GM21529 (cell line): ENCODE data around the gene GNAT2.
"Not testable (repeated sequence)": the region's sequence is repeated elsewhere in the genome, so short reads cannot be mapped to it uniquely, and the experiment has no call there.

Experiments
- ATAC-seq: cut with Tn5 transposase; IDR thresholded peaks from one replicate; pipeline ENCODE4 v1.9.1; 2021; ENCODE audit not compliant: unreplicated experiment

The GNAT2 gene

DNA sequence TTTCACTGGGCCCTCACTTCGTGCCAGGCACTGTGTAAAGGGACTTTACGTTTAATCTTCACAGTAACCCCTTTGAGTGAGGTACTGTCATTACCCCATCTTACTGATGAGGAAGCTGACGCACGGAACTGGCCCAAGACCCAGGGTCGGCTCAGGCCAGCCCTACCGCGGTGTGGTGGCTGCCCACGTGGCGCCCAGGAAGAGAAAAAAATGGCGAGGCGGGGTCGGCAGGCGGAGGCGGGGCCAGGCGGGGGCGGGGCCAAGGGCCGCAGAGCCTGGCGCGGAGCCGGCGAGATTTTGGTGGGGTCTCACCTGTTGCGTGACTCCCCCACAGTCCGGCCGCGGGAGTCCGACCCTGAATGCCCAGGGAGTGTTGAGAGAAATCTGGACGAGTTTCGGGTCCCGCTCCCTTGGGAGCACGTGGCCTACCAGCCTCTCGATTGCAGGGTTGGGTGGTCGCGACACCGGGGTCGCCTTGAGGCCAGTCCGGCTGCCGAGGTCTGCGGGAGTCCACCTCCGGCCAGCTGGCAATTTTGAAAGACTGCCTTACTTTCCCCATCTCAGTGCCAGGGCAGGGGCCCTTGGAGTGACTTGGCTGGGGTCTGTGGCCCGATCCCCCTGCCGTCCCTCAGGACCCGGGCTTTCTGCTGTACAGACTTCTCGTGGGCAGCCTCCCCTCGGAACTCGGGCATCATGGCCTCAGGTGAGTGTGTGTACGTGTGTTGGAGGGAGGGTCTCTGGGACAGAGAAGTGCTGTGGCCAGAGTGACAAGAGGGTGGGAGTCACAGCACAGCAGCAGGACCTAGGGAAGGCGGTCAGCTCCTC, at the start of gene GNAT2, which contains the start of gene AMPD2:
GNAT2 (minus strand) TSS at position 41 of the 825 bp plus-strand sequence. CDS start 6,746 bp downstream, outside the sequence.
AMPD2 (plus strand) TSS at position 262 of the 825 bp plus-strand sequence. CDS start 1,339 bp downstream, outside the sequence.
- peak; percentile 44 for ATAC-seq

DNA sequence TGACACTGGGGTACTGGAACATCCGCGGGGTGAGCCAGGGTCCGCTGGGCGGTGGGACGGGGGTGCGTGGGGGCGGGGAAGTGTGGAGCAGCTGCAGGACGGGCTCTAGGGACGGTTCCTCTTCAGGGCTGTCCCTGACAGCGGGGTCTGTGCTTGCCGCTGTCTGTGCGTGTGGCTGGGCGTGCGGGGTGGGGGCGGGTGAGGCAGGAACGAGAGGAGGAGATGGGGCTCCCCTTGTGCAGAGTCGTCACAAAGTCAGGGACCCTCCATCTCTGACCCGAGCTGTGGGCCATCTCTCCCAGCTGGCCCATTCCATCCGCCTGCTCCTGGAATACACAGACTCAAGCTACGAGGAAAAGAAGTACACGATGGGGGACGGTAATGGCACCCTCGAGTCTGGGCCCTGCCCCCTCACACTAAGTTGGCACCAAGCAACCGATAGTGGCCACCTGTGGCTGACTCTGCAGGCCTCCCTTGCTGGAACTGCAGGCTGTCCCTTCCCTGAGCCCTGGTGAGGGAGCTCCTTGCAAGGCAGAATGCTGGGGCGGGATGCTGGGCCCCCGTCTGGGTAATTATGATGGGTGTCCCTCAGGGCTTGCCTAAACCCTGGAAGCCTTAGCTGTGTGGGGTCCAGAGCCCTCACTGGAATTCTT, 48.8 kb upstream of the GNAT2 start:
- ATAC-seq: no peak

DNA sequence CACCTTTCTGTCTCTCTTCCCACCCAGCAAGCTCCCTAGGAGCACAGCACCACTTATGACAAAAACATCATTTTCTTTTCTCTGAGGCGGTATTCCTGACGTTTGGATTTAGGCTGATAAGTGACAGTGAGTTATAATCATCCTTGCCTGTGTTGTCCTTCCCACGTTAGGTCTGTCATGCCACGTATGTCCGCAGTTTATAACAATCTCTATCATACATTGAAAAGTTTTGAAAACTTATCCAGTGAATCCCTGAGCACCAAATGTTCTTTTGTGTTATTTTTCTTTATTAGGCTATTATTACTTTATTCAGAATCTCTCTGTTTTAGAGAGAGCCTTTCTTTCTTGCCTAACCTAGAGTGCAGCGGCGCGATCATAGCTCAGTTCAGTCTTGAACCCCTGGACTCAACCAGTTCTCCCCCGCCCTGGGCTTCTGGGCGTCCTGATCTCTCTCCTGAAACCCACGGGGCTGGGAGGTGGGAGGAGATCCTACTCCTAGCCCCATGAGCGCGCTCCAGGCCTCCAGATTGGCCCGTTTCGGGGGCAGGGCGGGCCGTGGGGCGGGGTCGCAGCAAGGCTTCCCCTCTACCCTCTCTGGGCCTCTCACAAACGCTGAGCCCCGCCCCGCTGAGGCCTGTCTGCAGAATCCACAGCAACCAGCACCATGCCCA, 48.2 kb upstream of the GNAT2 start, which contains the start of gene GSTM2:
GSTM2 (plus strand) TSS at position 606 of the 671 bp plus-strand sequence; CDS start at position 665, 59 bp downstream.
- ATAC-seq: peak; percentile 94

DNA sequence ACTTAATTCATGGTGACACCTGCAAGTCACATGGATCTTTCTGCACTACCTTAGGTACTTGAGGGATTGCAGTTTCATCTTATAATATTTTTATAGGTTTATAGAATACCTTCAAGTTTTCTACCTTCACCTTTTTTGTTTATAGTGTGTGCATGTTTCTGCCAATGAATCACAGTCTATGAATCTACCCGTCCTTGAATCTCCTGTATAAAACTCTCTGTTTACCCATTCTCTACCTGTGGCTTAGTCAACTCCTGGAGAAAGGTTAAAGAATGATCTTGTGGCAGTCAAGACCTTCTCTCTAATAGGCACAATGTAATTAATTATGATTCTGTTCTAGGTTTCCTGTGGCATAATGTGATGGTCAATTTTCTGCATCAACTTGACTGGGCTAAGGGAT, 45.3 kb upstream of the GNAT2 start:
- no peak for ATAC-seq

DNA sequence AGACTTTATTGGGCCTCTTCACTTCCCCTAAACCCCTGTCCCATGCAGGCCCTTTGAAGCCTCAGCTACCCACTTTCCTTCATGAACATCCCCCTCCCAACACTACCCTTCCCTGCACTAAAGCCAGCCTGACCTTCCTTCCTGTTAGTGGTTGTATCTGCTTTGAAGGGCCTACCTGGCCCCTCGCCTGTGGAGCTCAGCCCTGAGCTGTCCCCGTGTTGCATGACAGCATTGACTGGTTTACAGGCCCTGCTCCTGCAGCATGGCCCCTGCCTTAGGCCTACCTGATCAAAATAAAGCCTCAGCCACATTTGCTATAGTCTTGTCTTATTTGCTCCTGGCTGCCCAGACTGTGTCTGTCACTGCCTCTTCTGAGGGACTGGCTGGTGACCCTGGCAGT, 42.0 kb upstream of the GNAT2 start:
- ATAC-seq: no peak

DNA sequence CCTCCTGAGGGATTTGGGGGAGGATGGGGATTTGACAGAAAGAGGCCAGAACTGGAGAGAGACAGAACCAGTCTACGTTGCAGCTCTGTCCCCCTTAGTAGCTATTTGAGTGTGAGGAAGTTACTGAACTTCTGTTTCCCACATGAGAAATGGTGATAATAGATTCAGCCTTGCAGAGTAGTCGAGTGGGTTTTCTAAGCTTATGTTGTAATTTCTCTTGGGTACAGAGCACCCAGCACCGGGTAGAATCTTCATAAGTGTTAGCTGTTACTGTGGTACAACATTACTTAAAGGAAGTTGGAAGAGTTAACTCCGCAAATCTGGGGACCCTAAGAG, 41.2 kb upstream of the GNAT2 start:
- not testable (repeated sequence) for ATAC-seq

DNA sequence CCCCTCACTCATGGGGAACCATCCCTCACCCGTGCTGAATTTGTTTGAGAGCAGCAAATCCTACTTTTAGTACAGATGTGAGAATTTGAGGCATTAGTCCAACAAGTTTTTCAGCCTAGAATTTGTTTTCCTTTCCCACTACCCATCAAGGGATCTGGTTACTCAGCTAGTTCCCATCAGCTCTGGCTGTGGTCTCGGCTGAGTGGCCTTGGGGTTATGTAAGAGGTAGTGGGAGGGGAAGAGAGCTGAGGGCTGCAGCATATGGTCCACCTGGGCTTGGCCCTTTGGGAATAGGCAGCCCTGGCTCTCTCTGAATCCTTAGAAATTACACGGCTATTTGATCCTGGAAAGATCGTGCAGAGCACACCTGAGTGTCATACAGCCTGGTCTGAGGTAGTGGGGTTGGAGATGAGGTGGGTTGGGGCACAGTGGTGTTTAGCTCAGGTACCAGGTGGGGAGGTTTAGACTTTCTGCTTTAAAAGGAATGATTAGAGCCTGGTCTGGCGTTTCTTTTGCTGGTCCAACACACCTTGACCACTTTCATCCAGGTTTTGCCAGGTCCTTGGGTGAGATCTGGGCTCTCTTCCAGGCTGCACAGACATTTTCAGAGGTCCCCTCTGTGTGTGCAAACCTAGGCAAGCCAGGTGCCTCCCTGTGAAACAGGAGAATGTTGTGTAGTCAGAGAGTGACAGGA, 40.7 kb upstream of the GNAT2 start:
- ATAC-seq: no peak

DNA sequence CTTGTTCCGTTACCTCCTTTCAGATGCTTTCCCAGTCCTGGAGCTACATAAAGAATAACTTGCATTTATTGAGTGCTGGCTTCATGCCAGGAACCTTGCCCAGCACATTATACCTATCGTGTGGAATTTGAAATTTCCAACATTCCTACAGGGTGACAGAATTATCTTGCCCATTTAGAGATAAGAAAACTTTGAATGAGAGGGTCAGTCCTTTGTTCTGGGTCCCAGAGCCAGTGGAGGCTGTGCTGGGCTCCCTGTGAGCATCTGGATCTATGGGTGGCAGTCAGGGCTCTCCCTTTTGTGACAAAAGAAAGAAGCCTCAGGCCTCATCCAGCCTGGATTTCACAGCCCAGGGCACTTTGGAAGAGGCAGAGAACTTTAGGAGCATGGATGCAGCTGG, 39.7 kb upstream of the GNAT2 start:
- no peak for ATAC-seq

DNA sequence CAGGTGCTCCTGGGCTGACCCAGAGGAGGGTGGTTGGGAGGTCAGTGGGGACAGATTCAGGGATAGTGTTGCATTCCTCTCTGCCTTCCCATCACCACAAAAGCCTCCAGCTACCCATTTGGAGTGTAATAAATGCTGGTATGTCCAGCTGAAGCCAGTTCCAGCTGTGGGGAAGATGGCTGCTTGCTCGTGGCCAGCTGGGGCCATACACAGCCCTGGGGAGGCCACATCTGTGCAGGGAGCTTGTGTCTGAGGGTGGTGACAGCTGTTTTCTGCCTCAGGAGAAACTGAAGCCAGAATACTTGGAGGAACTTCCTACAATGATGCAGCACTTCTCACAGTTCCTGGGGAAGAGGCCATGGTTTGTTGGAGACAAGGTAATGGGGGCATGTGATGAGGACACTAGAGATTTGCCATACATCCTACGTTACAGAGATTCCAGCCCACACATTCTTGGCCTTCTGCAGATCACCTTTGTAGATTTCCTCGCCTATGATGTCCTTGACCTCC, 39.2 kb upstream of the GNAT2 start:
- ATAC-seq: no peak

DNA sequence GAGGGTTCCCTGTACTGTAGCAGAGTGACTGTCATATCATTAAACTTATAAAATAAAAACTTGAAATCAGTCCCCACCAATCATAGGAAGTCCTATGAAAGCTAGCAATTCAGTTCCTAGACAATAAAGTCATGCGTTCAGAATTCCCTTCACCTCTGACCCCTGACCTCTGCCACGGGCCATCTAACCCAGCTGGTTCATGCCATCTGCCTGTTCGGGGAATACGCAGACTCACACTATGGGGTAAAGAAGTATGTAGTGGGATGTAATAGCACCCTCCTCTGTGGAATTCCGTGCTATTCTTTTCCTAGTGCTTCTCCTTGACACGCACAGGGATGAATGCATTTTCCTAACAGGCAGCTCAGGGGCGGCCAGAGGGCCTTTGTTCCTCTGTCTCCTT, 38.6 kb upstream of the GNAT2 start:
- no peak for ATAC-seq

DNA sequence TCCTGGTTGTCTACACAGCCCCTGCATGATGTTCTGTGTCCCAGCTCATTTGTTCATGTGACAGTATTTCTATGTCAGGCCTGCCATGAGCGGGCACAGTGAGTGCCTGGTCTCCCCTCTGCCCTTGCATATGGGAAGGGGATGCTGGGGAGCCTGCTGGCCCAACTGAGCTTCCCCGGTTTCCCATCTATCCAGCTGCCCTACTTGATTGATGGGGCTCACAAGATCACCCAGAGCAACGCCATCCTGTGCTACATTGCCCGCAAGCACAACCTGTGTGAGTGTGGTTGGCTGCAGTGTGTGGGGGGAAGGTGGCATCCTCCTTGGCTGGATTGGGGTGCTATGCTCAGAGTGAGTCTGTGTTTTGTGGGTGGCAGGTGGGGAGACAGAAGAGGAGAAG, 38.0 kb upstream of the GNAT2 start:
- ATAC-seq: no peak

DNA sequence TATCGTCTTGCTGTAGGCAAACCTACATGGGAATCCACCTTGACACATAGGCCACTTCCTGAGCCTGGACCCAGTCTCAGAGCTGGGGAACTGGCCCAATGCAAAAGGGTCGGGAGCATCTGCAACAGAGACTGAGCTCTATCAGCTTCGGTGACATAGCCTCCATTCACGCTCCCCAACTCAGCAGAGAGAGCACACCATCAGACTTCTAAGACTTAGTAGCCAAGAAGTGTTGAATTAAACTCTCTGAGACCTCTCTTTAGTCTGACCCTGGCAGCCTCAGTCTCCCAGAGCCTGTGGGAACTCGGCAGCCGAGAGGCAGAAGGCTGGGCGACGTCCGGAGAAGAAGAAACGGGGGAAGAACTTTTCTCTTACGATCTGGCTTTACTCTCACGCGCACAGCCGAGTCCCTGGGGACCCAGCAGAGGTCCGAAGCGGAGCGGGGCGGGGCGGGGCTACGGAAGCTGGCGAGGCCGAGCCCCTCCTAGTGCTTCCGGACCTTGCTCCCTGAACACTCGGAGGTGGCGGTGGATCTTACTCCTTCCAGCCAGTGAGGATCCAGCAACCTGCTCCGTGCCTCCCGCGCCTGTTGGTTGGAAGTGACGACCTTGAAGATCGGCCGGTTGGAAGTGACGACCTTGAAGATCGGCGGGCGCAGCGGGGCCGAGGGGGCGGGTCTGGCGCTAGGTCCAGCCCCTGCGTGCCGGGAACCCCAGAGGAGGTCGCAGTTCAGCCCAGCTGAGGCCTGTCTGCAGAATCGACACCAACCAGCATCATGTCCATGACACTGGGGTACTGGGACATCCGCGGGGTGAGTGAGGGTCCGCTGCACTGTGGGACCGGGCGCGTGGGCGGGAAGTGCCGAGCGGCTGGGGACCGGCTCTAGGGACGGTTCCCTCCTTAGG, 36.5 kb upstream of the GNAT2 start, which contains the start of gene GSTM4:
GSTM4 (plus strand) TSS at position 485 of the 905 bp plus-strand sequence; CDS start at position 776, 291 bp downstream.
- ATAC-seq: peak; percentile 87

DNA sequence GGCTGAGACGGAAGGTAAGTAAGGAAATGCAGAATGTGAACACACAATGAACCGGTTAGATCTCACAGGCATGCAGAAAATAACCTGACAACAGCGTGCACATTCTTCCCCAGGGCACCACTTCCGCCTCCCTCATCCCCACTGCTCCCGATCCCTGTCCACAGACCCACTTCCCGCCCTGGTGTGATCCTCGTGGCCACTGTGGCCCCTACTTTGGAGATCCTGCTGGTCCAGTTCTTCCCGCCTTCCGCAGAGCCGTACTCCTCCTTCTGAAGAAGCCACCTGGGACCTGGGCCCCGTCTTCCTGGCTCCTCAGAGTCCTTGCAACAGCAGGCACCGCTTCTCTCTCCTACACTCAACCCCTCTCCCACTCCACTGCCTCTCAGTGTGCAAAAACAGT, 35.1 kb upstream of the GNAT2 start:
- no peak for ATAC-seq

DNA sequence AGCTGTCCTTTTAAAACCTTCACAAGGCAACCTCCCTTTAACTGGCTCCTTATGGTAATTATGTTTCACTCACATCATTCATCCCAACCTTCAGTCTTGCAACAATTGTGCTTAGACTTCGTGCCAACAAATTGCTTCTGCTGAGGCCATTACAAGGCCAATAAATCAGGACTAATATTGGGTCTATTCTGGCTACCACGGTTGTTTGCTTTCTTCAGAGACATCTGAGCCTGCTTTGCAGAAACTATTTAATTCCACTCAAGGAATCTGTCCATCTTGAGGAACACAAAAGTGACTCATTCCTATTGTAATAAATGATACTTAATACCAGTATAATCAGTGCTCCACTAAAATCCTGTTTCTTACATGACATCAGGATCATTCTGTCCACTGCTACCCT, 33.9 kb upstream of the GNAT2 start:
- ATAC-seq: no peak

DNA sequence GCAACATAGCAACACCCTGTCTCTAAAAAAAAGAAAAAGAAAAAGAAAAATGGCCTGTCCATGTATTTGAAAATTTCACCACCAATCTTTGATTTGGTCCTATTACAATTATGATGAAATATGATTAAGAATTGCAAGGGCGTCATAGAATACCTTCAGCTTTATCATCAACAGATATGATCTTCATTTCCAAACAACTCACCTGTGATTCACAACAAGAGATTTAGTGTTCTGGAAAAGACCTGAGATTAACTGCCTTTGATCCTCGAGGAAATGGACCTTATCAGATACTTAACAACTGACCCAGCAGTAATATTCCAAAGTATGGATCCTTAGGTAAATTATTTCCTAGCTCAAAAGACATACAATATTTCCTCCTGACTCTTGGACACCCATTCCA, 33.0 kb upstream of the GNAT2 start:
- ATAC-seq: no peak

DNA sequence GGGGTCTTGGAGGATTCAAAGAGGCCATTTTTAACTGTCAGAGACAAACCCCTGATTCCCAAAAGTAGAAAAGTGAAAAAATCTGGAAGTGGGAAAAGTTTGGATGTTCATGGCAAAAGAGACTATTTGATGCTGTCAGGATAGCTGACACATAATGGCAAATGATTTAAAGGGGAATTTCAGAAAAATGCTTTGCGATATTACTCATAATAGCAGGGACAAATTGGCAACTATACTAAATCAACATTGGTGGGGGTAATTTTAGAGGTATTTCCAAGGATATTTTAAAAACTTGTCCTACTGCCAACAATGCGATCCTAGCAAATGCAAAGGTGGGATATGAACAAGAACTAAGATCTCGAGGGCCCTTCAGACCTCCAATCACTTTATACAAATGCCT, 31.2 kb upstream of the GNAT2 start:
- ATAC-seq: no peak

DNA sequence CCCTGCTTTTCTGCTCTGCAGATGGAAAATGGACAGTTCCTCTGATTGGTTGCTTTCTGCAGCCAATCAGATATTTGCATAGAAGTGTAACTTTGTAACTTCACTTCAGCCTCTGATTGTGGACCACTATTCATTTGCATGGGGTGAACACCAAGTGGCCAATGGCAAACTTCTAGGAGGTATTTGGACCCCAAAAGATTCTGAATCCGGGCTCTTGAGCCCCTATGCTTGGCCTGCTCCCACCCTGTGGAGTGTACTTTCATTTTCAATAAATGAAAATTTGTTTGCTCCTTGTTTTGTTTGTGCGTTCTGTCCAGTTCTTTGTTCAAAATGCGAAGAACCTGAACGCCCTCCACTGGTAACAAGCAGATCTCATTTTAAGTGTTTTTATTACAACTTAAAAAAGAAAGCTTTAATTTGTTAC, 30.1 kb upstream of the GNAT2 start:
- no peak for ATAC-seq

DNA sequence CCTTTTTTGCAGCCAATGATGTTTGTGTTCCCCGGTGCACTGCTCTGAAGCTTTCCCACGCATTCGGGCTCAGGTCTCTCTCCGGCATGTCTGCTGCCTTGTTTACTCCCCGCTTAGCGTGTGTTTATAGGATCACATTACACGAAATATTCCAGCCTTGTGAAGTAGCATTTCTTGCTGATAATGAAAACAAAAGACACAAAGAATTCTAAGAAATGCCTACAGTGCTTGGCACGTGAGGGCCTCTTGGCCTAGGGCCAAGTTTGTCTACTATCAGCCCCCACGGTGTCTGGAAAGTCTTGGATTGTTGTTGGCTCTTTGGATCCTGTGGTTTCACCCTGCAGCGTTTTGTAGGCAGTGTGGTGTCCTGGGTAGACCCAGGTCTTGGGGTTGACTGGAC, 25.3 kb upstream of the GNAT2 start:
- ATAC-seq: no peak

DNA sequence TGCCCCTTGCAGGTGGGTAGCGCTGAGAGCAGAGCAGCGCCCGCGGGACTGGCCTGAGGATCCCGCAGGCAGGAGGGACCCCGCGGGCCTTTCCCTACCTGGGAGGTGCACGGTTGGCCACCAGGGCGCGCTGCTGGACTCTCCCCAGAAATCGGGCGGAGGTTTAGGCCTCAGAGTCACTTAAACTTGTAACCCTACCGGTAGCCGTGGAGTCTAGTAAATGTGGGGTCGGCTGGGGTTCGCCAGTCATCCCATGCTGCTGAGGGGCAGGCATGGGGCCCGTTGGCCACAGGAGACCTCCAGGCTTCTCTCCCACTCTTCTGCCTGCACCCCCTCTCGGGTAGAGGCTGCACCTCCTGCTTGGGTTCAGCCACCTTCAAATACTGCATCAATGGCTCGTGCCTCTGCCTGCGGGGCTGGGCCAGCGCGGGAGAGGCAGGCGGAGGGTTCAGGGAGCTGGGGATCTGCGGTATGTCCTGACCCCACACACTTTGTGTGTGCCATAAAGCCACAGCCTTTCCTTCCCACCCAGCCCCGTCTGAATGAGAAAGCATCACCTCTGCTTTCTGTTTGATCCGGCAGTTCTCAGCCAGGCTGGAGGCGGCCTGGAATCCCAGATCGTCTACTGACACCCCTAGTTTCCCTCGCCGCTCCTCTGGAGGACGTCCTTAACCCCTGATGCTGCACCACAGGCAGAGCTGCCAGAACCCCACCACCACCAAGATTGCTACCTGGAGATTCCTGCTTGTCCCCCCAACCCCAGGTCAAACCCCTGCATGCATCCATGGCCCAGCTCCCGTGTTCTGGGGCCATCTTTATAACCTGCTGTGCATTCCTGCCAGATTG, 24.2 kb upstream of the GNAT2 start:
- ATAC-seq: peak; percentile 81
